ENCODE measurements around the gene FBXL7.

The FBXL7 gene

DNA sequence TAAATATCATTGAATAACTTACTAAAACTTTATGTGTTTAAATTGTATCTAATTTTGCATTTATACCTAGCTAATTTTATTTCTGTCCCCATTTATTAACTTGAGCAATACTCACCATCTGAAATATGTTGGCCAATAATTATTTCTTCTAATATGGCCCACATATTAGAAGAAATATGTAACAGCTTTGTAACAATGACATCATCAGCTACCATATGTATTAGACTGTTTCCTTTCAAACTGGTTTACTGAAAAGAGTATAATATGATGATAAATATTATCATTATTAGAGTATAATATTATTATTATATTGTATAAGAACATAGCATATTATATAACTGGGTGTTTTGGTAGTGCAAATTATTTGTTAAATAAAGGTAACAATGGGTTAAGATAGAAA, 220.5 kb downstream of the FBXL7 start:
- Histone ChIP-seq H3K36me3 (replicated peaks) (no peaks in the 10 kb centered on the region), H3K4me3 (no peak overlapping the region), H3K4me1 (peaks cover 35% of the 10 kb centered on the region), H3K27me3 (ENCODE audit: low read depth) (no peaks in the 10 kb centered on the region), H3K9me3 (no peaks in the 10 kb centered on the region)
- in situ Hi-C loops (cut with MboI; ENCODE audit: low sequenced_read_pairs) = no loop called here
- DNase-seq (ENCODE audit: low spot score in 2 of 2) = no peak

DNA sequence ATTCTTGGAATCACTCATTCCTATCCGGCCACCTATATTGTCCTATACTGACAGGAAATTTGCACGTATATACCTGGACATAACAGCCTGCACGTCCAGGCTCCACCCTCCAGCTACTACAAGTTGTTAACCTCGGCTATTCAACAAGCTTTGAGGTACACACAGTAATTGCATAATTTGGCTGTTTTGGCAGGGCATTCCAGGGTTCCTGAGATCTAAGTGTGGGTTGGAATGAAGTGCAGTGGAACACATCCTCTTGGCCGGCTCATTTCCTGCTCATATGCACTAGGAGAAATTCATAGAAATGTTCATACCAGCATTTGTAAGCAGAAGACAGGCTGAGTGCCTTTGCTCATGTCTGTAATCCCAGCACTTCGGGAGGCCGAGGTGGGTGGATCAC, 222.3 kb downstream of the FBXL7 start:
- peaks cover 2% of the 10 kb centered on the region; the same call in 1 of the 2 replicates for H3K9me3 ChIP-seq
- H3K4me1 ChIP-seq = peaks cover 21% of the 10 kb centered on the region
- no peaks in the 10 kb centered on the region for H3K36me3 ChIP-seq (replicated peaks)
- H3K27me3 ChIP-seq (ENCODE audit: low read depth) = no peaks in the 10 kb centered on the region
- in situ Hi-C loops (cut with MboI; ENCODE audit: low sequenced_read_pairs) = no loop called here
- H3K4me3 ChIP-seq = no peak overlapping the region
- DNase-seq (ENCODE audit: low spot score in 2 of 2) = no peak

- no peak for DNase-seq (ENCODE audit: low spot score in 2 of 2)
- no peak overlapping the region for H3K4me3 ChIP-seq
- no peaks in the 10 kb centered on the region for H3K27me3 ChIP-seq (ENCODE audit: low read depth)
- in situ Hi-C loops (cut with MboI; ENCODE audit: low sequenced_read_pairs) = no loop called here
- peaks cover 3% of the 10 kb centered on the region; the same call in 1 of the 2 replicates for H3K4me1 ChIP-seq
- peaks cover 2% of the 10 kb centered on the region; the same call in 1 of the 2 replicates for H3K9me3 ChIP-seq
- H3K36me3 ChIP-seq (replicated peaks) = no peaks in the 10 kb centered on the region
Measured at GRCh38 chr5:15727375-15727774, 227.4 kb downstream of the FBXL7 start.

DNA sequence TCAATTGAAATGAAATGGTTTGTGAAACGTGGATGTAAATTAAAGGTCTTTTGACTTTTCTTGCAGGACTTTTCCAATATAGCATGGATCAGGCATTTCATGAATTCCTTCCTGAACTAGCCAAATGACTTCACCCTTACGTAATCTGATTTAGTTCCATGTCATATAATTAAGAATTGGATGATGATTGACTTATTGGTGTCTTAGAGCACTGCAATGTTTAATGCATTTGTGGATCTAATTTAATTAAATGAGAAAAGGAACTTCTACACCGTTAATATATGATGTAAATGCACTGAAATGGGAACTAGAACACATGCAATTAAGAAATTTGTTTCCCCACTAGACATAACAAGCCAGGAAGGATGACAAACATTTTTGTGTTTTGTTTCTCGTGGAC, 228.8 kb downstream of the FBXL7 start:
- in situ Hi-C loops (cut with MboI; ENCODE audit: low sequenced_read_pairs) = no loop called here

GRCh38 chr5:15731699-15732098, 231.7 kb downstream of the FBXL7 start:
- Histone ChIP-seq H3K36me3 (replicated peaks) (no peaks in the 10 kb centered on the region), H3K4me3 (no peak overlapping the region), H3K4me1 (peaks cover 9% of the 10 kb centered on the region), H3K9me3 (peaks cover 2% of the 10 kb centered on the region; the same call in 1 of the 2 replicates), H3K27me3 (ENCODE audit: low read depth) (no peaks in the 10 kb centered on the region)
- no peak for DNase-seq (ENCODE audit: low spot score in 2 of 2)
- in situ Hi-C loops (cut with MboI; ENCODE audit: low sequenced_read_pairs) = no loop called here

More for the DNA sequence above, 228.8 kb downstream of the FBXL7 start:
- Histone ChIP-seq H3K4me3 (no peak overlapping the region), H3K4me1 (peaks cover 3% of the 10 kb centered on the region; the same call in 1 of the 2 replicates), H3K9me3 (peaks cover 2% of the 10 kb centered on the region; the same call in 1 of the 2 replicates), H3K27me3 (ENCODE audit: low read depth) (no peaks in the 10 kb centered on the region), H3K36me3 (replicated peaks) (no peaks in the 10 kb centered on the region)
- no peak for DNase-seq (ENCODE audit: low spot score in 2 of 2)

DNA sequence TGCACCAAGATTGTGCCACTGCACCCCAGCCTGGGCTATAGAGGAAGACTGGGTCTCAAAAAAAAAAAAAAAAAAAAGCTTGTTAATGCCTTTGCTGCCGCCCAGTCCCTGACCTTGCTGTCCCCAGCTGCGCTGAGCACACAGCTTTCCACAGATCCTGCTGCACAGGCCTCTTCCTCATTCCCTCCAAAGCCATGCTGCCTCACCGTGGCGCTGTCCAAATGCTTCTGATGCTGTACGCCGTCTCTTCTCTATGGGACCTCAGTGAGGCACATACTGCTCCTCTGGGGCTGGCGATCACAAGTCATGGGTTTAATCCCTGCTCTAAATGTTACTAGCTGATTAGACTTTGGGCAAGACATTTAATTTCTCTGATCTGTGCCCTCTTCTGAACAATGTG, 234.1 kb downstream of the FBXL7 start:
- Histone ChIP-seq H3K4me3 (no peak overlapping the region), H3K9me3 (no peaks in the 10 kb centered on the region), H3K4me1 (peaks cover 9% of the 10 kb centered on the region), H3K27me3 (ENCODE audit: low read depth) (no peaks in the 10 kb centered on the region), H3K36me3 (replicated peaks) (no peaks in the 10 kb centered on the region)
- DNase-seq (ENCODE audit: low spot score in 2 of 2) = no peak
- in situ Hi-C loops (cut with MboI; ENCODE audit: low sequenced_read_pairs) = no loop called here

GRCh38 chr5:15737036-15737821, 237.2 kb downstream of the FBXL7 start:
- no peak overlapping the region for H3K4me3 ChIP-seq
- in situ Hi-C loops (cut with MboI; ENCODE audit: low sequenced_read_pairs) = no loop called here
- H3K4me1 ChIP-seq = peaks cover 6% of the 10 kb centered on the region; the same call in 1 of the 2 replicates
- no peaks in the 10 kb centered on the region for H3K27me3 ChIP-seq (ENCODE audit: low read depth)
- H3K9me3 ChIP-seq = no peaks in the 10 kb centered on the region
- no peak for DNase-seq (ENCODE audit: low spot score in 2 of 2)
- no peaks in the 10 kb centered on the region for H3K36me3 ChIP-seq (replicated peaks)

GRCh38 chr5:15737871-15738664, 238.1 kb downstream of the FBXL7 start:
- no peak overlapping the region for H3K4me3 ChIP-seq
- H3K9me3 ChIP-seq = no peaks in the 10 kb centered on the region; the same call in 1 of the 2 replicates
- H3K27me3 ChIP-seq (ENCODE audit: low read depth) = no peaks in the 10 kb centered on the region
- in situ Hi-C loops (cut with MboI; ENCODE audit: low sequenced_read_pairs) = no loop called here
- no peak for DNase-seq (ENCODE audit: low spot score in 2 of 2)
- peaks cover 6% of the 10 kb centered on the region; the same call in 1 of the 2 replicates for H3K4me1 ChIP-seq
- no peaks in the 10 kb centered on the region for H3K36me3 ChIP-seq (replicated peaks)

GRCh38 chr5:15740383-15740782, 240.4 kb downstream of the FBXL7 start:
- H3K36me3 ChIP-seq (replicated peaks) = no peaks in the 10 kb centered on the region
- DNase-seq (ENCODE audit: low spot score in 2 of 2) = no peak
- no peaks in the 10 kb centered on the region for H3K27me3 ChIP-seq (ENCODE audit: low read depth)
- peaks cover 6% of the 10 kb centered on the region; the same call in 1 of the 2 replicates for H3K4me1 ChIP-seq
- no peaks in the 10 kb centered on the region; the same call in 1 of the 2 replicates for H3K9me3 ChIP-seq
- in situ Hi-C loops (cut with MboI; ENCODE audit: low sequenced_read_pairs) = no loop called here
- no peak overlapping the region for H3K4me3 ChIP-seq

DNA sequence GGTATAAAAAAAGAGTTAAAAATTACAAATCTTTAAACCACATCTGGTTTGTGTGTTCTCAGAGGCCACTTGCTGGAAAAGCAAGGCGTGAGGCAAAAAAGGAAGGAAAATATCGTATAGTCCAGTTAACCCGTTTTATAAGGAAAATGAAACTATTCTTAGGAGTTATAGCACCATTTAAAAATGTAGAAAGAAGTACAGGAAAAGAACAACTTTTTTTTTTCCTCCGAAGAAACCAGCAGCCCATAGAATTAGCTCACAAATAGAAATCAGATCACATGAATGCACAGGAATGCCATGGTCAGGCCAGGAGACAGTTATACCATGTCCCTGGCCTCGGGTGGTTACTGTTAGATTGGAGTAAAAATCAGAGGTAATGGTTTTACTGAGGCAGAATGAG, 241.6 kb downstream of the FBXL7 start:
- Histone ChIP-seq H3K27me3 (ENCODE audit: low read depth) (no peaks in the 10 kb centered on the region), H3K4me3 (no peak overlapping the region), H3K36me3 (replicated peaks) (no peaks in the 10 kb centered on the region), H3K9me3 (no peaks in the 10 kb centered on the region; the same call in 1 of the 2 replicates), H3K4me1 (no peaks in the 10 kb centered on the region)
- no peak for DNase-seq (ENCODE audit: low spot score in 2 of 2)
- in situ Hi-C loops (cut with MboI; ENCODE audit: low sequenced_read_pairs) = no loop called here

- Histone ChIP-seq H3K4me1 (peaks cover 6% of the 10 kb centered on the region), H3K27me3 (ENCODE audit: low read depth) (no peaks in the 10 kb centered on the region), H3K9me3 (no peaks in the 10 kb centered on the region; the same call in 1 of the 2 replicates), H3K4me3 (no peak overlapping the region), H3K36me3 (replicated peaks) (no peaks in the 10 kb centered on the region)
- no peak for DNase-seq (ENCODE audit: low spot score in 2 of 2)
- in situ Hi-C loops (cut with MboI; ENCODE audit: low sequenced_read_pairs) = no loop called here
Measured at GRCh38 chr5:15746833-15747232, 246.9 kb downstream of the FBXL7 start.

DNA sequence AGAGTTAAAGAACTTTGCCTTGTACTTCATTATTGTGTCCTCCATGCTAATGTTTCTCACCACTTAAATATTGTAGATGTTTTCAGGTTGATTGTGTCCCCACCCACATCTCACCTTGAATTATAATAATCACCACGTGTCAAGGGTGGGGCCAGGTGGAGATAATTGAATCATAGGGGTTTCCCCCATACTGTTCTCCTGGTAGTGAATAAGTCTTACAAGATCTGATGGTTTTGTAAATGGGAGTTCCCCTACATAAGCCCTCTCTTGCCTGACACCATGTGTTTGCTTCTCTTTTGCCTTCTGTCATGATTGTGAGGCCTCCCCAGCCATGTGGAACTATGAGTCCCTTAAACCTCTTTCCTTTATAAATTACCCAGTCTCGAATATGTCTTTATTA, 248.3 kb downstream of the FBXL7 start:
- H3K9me3 ChIP-seq = no peaks in the 10 kb centered on the region; the same call in 1 of the 2 replicates

DNA sequence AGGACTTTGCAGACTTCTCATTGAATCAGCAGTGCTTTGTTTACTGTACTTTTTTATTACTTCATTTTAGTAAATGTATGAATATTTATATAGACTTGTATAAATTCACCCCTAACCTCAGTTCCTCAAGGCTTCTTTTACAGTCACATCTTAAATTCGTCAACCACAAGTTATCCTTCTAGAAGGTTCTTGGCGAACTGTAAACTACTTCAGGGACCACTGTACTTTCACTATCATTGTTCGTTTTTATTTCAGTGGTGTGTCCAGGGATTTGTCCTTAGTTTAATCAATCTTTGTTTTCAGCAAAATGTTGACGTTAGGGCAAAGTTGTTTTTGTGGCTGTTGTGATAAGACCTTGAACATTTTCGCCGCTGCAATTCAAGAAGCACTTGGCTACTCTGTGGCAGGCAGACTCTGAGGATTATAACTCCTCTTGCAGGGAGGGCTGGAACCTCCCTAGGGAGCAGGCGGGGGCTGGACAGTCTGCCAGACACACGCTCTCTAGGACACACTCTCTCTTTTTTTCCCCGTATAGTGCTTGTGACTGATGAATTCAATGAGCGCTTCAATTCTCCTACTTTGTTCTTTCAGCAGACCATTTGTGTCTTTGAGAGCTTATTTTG, 252.8 kb downstream of the FBXL7 start:
- H3K27me3 ChIP-seq (ENCODE audit: low read depth) = no peaks in the 10 kb centered on the region
- DNase-seq (ENCODE audit: low spot score in 2 of 2) = peak; percentile 71 to 84
- peaks cover 22% of the 10 kb centered on the region for H3K4me1 ChIP-seq
- no peaks in the 10 kb centered on the region for H3K36me3 ChIP-seq (replicated peaks)
- H3K4me3 ChIP-seq = peak overlapping the region; percentile 1; the same call in 1 of the 2 replicates
- in situ Hi-C loops (cut with MboI; ENCODE audit: low sequenced_read_pairs) = no loop called here
- H3K9me3 ChIP-seq = no peaks in the 10 kb centered on the region; the same call in 1 of the 2 replicates

More for the DNA sequence above, 248.3 kb downstream of the FBXL7 start:
- H3K4me1 ChIP-seq = peaks cover 17% of the 10 kb centered on the region
- DNase-seq (ENCODE audit: low spot score in 2 of 2) = no peak
- in situ Hi-C loops (cut with MboI; ENCODE audit: low sequenced_read_pairs) = no loop called here
- no peak overlapping the region for H3K4me3 ChIP-seq
- no peaks in the 10 kb centered on the region for H3K27me3 ChIP-seq (ENCODE audit: low read depth)
- H3K36me3 ChIP-seq (replicated peaks) = no peaks in the 10 kb centered on the region
